Left ventricle myocardium inferior (tissue), 1 donor: ENCODE data around the gene TRIP12. TPM values are rescaled to one million over a fixed set of nuclear protein-coding genes. Genes with fewer than 3 reads are reported as not detected.
A peak's percentile ranks its signal among the peaks of the same experiment; 100 is the strongest.

ENCODE experiments used
- DNase-seq: peaks from one replicate; pipeline ENCODE4 v3.0.0-alpha.2; 2020
- H3K27ac ChIP-seq: fragments of 200-600 bp; replicated peaks from 2 replicates; pipeline ENCODE4 v1.8.0; 2021
- H3K27me3 ChIP-seq: fragments of 200-600 bp; 2 replicates; pipeline ENCODE4 v1.8.0; 2021; ENCODE audit warnings: low read depth
- H3K36me3 ChIP-seq: fragments of 200-600 bp; 2 replicates; pipeline ENCODE4 v1.8.0; 2021
- H3K4me1 ChIP-seq: fragments of 200-600 bp; 2 replicates; pipeline ENCODE4 v1.8.0; 2021
- H3K4me3 ChIP-seq: fragments of 200-600 bp; 2 replicates; pipeline ENCODE4 v1.8.0; 2021; ENCODE audit warnings: mild to moderate bottlenecking, moderate library complexity
- H3K9me3 ChIP-seq: fragments of 200-600 bp; replicated peaks from 2 replicates; pipeline ENCODE4 v1.8.0; 2021
- CTCF ChIP-seq: fragments of 200-600 bp; IDR thresholded peaks from 2 replicates; pipeline ENCODE4 v1.8.0; 2021; ENCODE audit warnings: antibody characterized with exemption, mild to moderate bottlenecking, borderline replicate concordance
- intact Hi-C: fragments of 100-400 bp; cut with micrococcal nuclease; formaldehyde crosslinking; loops from one replicate; pipeline ENCODE4 v1.11.0; 2022
- total RNA-seq: library from RNA; stranded (reverse); fragmentation: NEBNext Ultra II Directional; extraction: Animal tissue kit (Norgen Biotek cat#: 25700); gene quantifications from one replicate; pipeline ENCODE4 v1.2.1, GENCODE V29; 2021
- donor health status: DM: no; HTN: yes; CAD: no; lungs with severe emphysema.

TRIP12 gene
- total RNA-seq, 1 donor from 2014 or later, result 194 TPM

- peak overlapping the region; percentile 99 for H3K27ac ChIP-seq
- H3K4me3 ChIP-seq, result peak overlapping the region; percentile 83
- no peaks in the 10 kb centered on the region for H3K9me3 ChIP-seq
- no peak for TF ChIP-seq CTCF
- DNase-seq, result no peak
- intact Hi-C loops, result no loop called here
- no peaks in the 10 kb centered on the region for H3K36me3 ChIP-seq
- no peaks in the 10 kb centered on the region for H3K27me3 ChIP-seq
- peaks cover 74% of the 10 kb centered on the region for H3K4me1 ChIP-seq
Observed at GRCh38 chr2:229920011-229920641, 1.7 kb downstream of the TRIP12 start.

GRCh38 chr2:229917793-229918192 is 4.0 kb downstream of the TRIP12 start:
- no peaks in the 10 kb centered on the region for H3K36me3 ChIP-seq
- intact Hi-C loops, result loop anchor here (10.0 kb wide), 1 partner anchor 123 kb away; no protein-coding TSS in a partner anchor
- no peak overlapping the region for H3K27ac ChIP-seq
- H3K9me3 ChIP-seq, result no peaks in the 10 kb centered on the region
- no peaks in the 10 kb centered on the region for H3K27me3 ChIP-seq
- peaks cover 85% of the 10 kb centered on the region for H3K4me1 ChIP-seq
- H3K4me3 ChIP-seq, result no peak overlapping the region
- no peak for DNase-seq
- no peak for TF ChIP-seq CTCF

GRCh38 chr2:229914171-229914570 is 7.6 kb downstream of the TRIP12 start:
- H3K4me3 ChIP-seq, result no peak overlapping the region
- no peak for TF ChIP-seq CTCF
- no peak overlapping the region for H3K27ac ChIP-seq
- peaks cover 86% of the 10 kb centered on the region for H3K4me1 ChIP-seq
- no peaks in the 10 kb centered on the region for H3K36me3 ChIP-seq
- H3K9me3 ChIP-seq, result no peaks in the 10 kb centered on the region
- no peak for DNase-seq
- H3K27me3 ChIP-seq, result no peaks in the 10 kb centered on the region
- intact Hi-C loops, result loop anchor here (10.0 kb wide), 1 partner anchor 119 kb away; no protein-coding TSS in a partner anchor

- Histone ChIP-seq H3K4me3 (no peak overlapping the region), H3K27ac (no peak overlapping the region), H3K36me3 (peaks cover 9% of the 10 kb centered on the region), H3K27me3 (no peaks in the 10 kb centered on the region), H3K9me3 (no peaks in the 10 kb centered on the region), H3K4me1 (peaks cover 85% of the 10 kb centered on the region)
- DNase-seq, result no peak
- intact Hi-C loops, result loop anchor here (10.0 kb wide), 1 partner anchor 116 kb away; no protein-coding TSS in a partner anchor
- peak; percentile 33 for TF ChIP-seq CTCF
Observed at GRCh38 chr2:229910832-229911412, 10.9 kb downstream of the TRIP12 start.

- no peak for TF ChIP-seq CTCF
- DNase-seq, result no peak
- H3K4me1 ChIP-seq, result peaks cover 85% of the 10 kb centered on the region
- H3K36me3 ChIP-seq, result peaks cover 9% of the 10 kb centered on the region
- H3K4me3 ChIP-seq, result no peak overlapping the region
- no peak overlapping the region for H3K27ac ChIP-seq
- intact Hi-C loops, result loop anchor here (10.0 kb wide), 1 partner anchor 115 kb away; no protein-coding TSS in a partner anchor
- no peaks in the 10 kb centered on the region for H3K9me3 ChIP-seq
- no peaks in the 10 kb centered on the region for H3K27me3 ChIP-seq
Observed at GRCh38 chr2:229910147-229910831, 11.5 kb downstream of the TRIP12 start.
